PC-9 (cell line): ENCODE measurements around the gene ASB1. TPM values are rescaled to one million over a fixed set of nuclear protein-coding genes. Genes with fewer than 3 reads are reported as not detected.

ENCODE experiments used
- Bru-seq: library from RNA; stranded (reverse); fragments of 400-500 nt; gene quantifications from one replicate; lab custom pipeline; 2021; lab: Mats Ljungman, UMichigan
- BruChase-seq, 2 experiments: library from RNA; stranded (reverse); fragments of 400-500 nt; gene quantifications; one replicate each; lab custom pipeline; 2021; lab: Mats Ljungman, UMichigan
- BruUV-seq: library from RNA; stranded (reverse); fragments of 400-500 nt; replicated peaks from 2 replicates; lab custom pipeline; 2021; lab: Mats Ljungman, UMichigan
- CTCF ChIA-PET: fragments of 300-600 bp; sonication (Branson Sonifier 250); formaldehyde crosslinking; loops from one replicate; lab custom pipeline; 2022; ENCODE audit warnings: antibody characterized with exemption; lab: Charles Lee
- POLR2A ChIA-PET: fragments of 300-600 bp; sonication (Branson Sonifier 250); formaldehyde crosslinking; loops from one replicate; lab custom pipeline; 2022; ENCODE audit warnings: antibody characterized with exemption; ENCODE audit not compliant: unreplicated experiment; lab: Charles Lee
- DNase-seq, 2 experiments: peaks; one replicate each; pipeline versions ENCODE4 v3.0.0 to v3.0.0-alpha.2; 2015 to 2022; ENCODE audit warnings: mixed read lengths in 1 of 2
- H2AFZ ChIP-seq: fragments of 200-600 bp; sonication (generic); 2 replicates; pipeline ENCODE4 v1.8.1; 2017; ENCODE audit warnings: antibody characterized with exemption
- H3F3A ChIP-seq: fragments of 200-600 bp; sonication (generic); 2 replicates; pipeline ENCODE4 v1.8.1; 2017; ENCODE audit warnings: antibody characterized with exemption, mild to moderate bottlenecking, low read depth; ENCODE audit not compliant: insufficient read depth
- H3K27ac ChIP-seq: fragments of 200-600 bp; sonication (generic); 2 replicates; pipeline ENCODE4 v1.6.1; 2016; ENCODE audit warnings: mixed run types
- H3K27me3 ChIP-seq: fragments of 200-600 bp; sonication (generic); 2 replicates; pipeline ENCODE4 v1.6.1; 2016; ENCODE audit warnings: low read depth, mixed run types; ENCODE audit not compliant: insufficient read depth
- H3K36me3 ChIP-seq: fragments of 200-600 bp; sonication (generic); 2 replicates; pipeline ENCODE4 v1.6.1; 2016; ENCODE audit warnings: low read depth, mixed run types
- H3K4me1 ChIP-seq: fragments of 200-600 bp; sonication (generic); replicated peaks from 2 replicates; pipeline ENCODE4 v1.6.1; 2016; ENCODE audit warnings: mixed run types; ENCODE audit not compliant: insufficient read depth
- H3K4me2 ChIP-seq: fragments of 200-600 bp; sonication (generic); 2 replicates; pipeline ENCODE4 v1.6.1; 2017; ENCODE audit warnings: mixed run types
- H3K4me3 ChIP-seq: fragments of 200-600 bp; sonication (generic); 2 replicates; pipeline ENCODE4 v1.6.1; 2016; ENCODE audit warnings: mixed run types
- H3K79me2 ChIP-seq: fragments of 200-600 bp; sonication (generic); 2 replicates; pipeline ENCODE4 v1.6.1; 2017; ENCODE audit warnings: low read depth, mixed run types
- H3K9me2 ChIP-seq: fragments of 200-600 bp; sonication (generic); 2 replicates; pipeline ENCODE4 v1.8.1; 2017; ENCODE audit warnings: mild to moderate bottlenecking; ENCODE audit not compliant: insufficient read depth
- H3K9me3 ChIP-seq: fragments of 200-600 bp; sonication (generic); 2 replicates; pipeline ENCODE4 v1.8.1; 2016; ENCODE audit warnings: low read depth; ENCODE audit not compliant: insufficient read depth
- H4K20me1 ChIP-seq: fragments of 200-600 bp; sonication (generic); 2 replicates; pipeline ENCODE4 v1.8.1; 2017; ENCODE audit not compliant: insufficient read depth
- CTCF ChIP-seq: fragments of 200-600 bp; sonication (generic); conservative IDR thresholded peaks from 2 replicates; pipeline ENCODE4 v1.6.1; 2017; ENCODE audit warnings: mixed run types, antibody characterized with exemption, mild to moderate bottlenecking, moderate library complexity
- EZH2 ChIP-seq: fragments of 200-600 bp; sonication (generic); IDR thresholded peaks from 2 replicates; pipeline ENCODE4 v1.8.0; 2017; ENCODE audit warnings: antibody characterized with exemption, low read depth
- intact Hi-C: fragments of 100-400 bp; cut with micrococcal nuclease; formaldehyde crosslinking; loops from one replicate; pipeline ENCODE4 v1.10.0; 2022; ENCODE audit not compliant: unreplicated experiment
- long read RNA-seq: library from polyadenylated mRNA; stranded (forward); transcript quantifications from one replicate; pipeline ENCODE4 v2.0.0, GENCODE V29; 2022
- total RNA-seq: library from RNA; stranded (reverse); gene quantifications from 2 replicates; pipeline ENCODE4 v1.2.3, GENCODE V29; 2021

Gene ASB1
- total RNA-seq = 56.7 and 64.6 TPM in 2 replicates
- percentile 93 among the genes with signal in this experiment for Bru-seq, nascent RNA
- BruChase-seq, experiment 1, labeled RNA remaining after a 2-hour chase = percentile 92 among the genes with signal in this experiment
- percentile 82 among the genes with signal in this experiment for BruChase-seq, experiment 2, labeled RNA remaining after a 6-hour chase
- long read RNA-seq, full-length matches to known transcripts = 18 of 30 reads
- long read RNA-seq, partial matches to known transcripts = 0 of 30 reads
- long read RNA-seq, other reads (novel, unspliced or antisense) = 12 of 30 reads

- ChIA-PET POLR2A (interaction anchor here (1.2 kb wide), 1 partner anchor 18 kb away, joined by 10 read pairs; no protein-coding TSS in a partner anchor), CTCF (no interaction called here)
- H3K4me3 ChIP-seq = peak within 1 kb of the TSS; percentile 92
- BruUV-seq = no TSS peak
- peak within 1 kb of the TSS; percentile 75 for H3K27ac ChIP-seq
- H2AFZ ChIP-seq = peak within 1 kb of the TSS; percentile 95
- peaks cover 17% of the 10 kb centered on the region for H3K4me1 ChIP-seq
- peaks cover 8% of the 10 kb centered on the region; the same call in 1 of the 2 replicates for H3K36me3 ChIP-seq
- peaks cover 13% of the 10 kb centered on the region; the same call in 1 of the 2 replicates for H4K20me1 ChIP-seq
- H3F3A ChIP-seq = peaks cover 10% of the 10 kb centered on the region; the same call in 1 of the 2 replicates
- no peaks in the 10 kb centered on the region for H3K27me3 ChIP-seq
- no peak for TF ChIP-seq EZH2
- no peak for TF ChIP-seq CTCF
- no peaks in the 10 kb centered on the region for H3K9me2 ChIP-seq
- intact Hi-C loops = loop anchor here (5.0 kb wide), 2 partner anchors 44 to 70 kb away; no protein-coding TSS in a partner anchor
- H3K79me2 ChIP-seq = peaks cover 47% of the 10 kb centered on the region
- H3K4me2 ChIP-seq = peak within 1 kb of the TSS; percentile 98
- DNase-seq = peak; percentile 78 to 89
- H3K9me3 ChIP-seq = no peaks in the 10 kb centered on the region
Observed at GRCh38 chr2:238426568-238427434, at the start of gene ASB1. Gene ASB1, plus strand, starts transcription at chr2:238426927. Its CDS starts 144 bp downstream, at chr2:238427071.

GRCh38 chr2:238378230-238379095 lies 48.3 kb upstream of the ASB1 start:
- no TSS peak for BruUV-seq
- POLR2A ChIA-PET = no interaction called here
- Histone ChIP-seq H3K36me3 (no peaks in the 10 kb centered on the region), H3K27me3 (no peaks in the 10 kb centered on the region), H3K79me2 (no peaks in the 10 kb centered on the region), H2AFZ (no peak overlapping the region), H3F3A (peaks cover 22% of the 10 kb centered on the region), H3K9me2 (no peaks in the 10 kb centered on the region), H3K27ac (no peak overlapping the region), H3K4me3 (no peak overlapping the region), H3K9me3 (no peaks in the 10 kb centered on the region), H3K4me2 (no peak overlapping the region), H4K20me1 (no peaks in the 10 kb centered on the region), H3K4me1 (peaks cover 26% of the 10 kb centered on the region)
- DNase-seq = no peak
- TF ChIP-seq EZH2 (no peak), CTCF (no peak)
- CTCF ChIA-PET = no interaction called here
- intact Hi-C loops = no loop called here
